GM20000 (cell line): ENCODE measurements around the gene CDKN1B.

Source experiments
- DNase-seq: peaks from one replicate; pipeline ENCODE4 v3.0.0; 2012; ENCODE audit warnings: low spot score
- CTCF ChIP-seq: IDR thresholded peaks from 2 replicates; pipeline ENCODE4 v1.5.1; 2012; ENCODE audit warnings: mild to moderate bottlenecking, control low read depth; ENCODE audit errors: extremely low read depth, missing control alignments

CDKN1B gene

GRCh38 chr12:12716793-12717585 is at the start of gene CDKN1B:
TSS of gene CDKN1B (plus strand) at chr12:12717368. CDS start at chr12:12717840, 472 bp downstream.
- DNase-seq, result peak; percentile 91
- TF ChIP-seq CTCF, result no peak

GRCh38 chr12:12668005-12668404 is 49.2 kb upstream of the CDKN1B start:
- no peak for DNase-seq
- TF ChIP-seq CTCF, result no peak

- no peak for DNase-seq
- TF ChIP-seq CTCF, result no peak
These were observed 48.1 kb upstream of the CDKN1B start for GRCh38 chr12:12669020-12669419.

GRCh38 chr12:12671850-12672660 is 45.1 kb upstream of the CDKN1B start:
- no peak for DNase-seq
- no peak for TF ChIP-seq CTCF

GRCh38 chr12:12673296-12673695 is 43.9 kb upstream of the CDKN1B start:
- no peak for DNase-seq
- no peak for TF ChIP-seq CTCF

- DNase-seq, result no peak
- TF ChIP-seq CTCF, result no peak
These were observed 40.6 kb upstream of the CDKN1B start for GRCh38 chr12:12676605-12677004.
